ENCODE results near the gene HTRA3.

DNA sequence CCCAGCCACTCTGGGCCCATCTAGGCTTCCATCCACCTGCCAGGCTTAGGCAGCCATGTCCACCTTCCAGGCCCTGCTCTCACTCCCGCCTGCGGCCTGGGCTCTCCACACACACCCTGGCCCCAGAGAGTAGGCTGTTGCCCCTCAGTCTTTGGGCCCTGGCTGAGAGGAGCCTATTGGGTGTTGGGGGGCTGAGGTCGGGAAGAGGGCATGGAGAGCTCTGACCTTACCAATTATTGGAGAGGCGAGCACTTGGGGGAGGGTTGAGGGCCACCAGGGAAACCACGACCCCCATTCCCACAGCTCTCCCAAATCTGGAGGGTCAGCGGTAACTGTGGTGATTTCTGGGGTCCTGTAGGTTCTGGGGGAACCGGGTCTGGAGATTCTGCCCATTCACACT, 38.2 kb downstream of the HTRA3 start:
- TF ChIP-seq POLR2AphosphoS5 (IDR thresholded peaks at IDR 0.05): no peak
- TF ChIP-seq, protein P1, sequence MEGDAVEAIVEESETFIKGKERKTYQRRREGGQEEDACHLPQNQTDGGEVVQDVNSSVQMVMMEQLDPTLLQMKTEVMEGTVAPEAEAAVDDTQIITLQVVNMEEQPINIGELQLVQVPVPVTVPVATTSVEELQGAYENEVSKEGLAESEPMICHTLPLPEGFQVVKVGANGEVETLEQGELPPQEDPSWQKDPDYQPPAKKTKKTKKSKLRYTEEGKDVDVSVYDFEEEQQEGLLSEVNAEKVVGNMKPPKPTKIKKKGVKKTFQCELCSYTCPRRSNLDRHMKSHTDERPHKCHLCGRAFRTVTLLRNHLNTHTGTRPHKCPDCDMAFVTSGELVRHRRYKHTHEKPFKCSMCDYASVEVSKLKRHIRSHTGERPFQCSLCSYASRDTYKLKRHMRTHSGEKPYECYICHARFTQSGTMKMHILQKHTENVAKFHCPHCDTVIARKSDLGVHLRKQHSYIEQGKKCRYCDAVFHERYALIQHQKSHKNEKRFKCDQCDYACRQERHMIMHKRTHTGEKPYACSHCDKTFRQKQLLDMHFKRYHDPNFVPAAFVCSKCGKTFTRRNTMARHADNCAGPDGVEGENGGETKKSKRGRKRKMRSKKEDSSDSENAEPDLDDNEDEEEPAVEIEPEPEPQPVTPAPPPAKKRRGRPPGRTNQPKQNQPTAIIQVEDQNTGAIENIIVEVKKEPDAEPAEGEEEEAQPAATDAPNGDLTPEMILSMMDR (IDR thresholded peaks at IDR 0.05 in 8 of 11, conservative IDR thresholded peaks at IDR 0.05 in 3 of 11): no peak
